Measurements from ENCODE around the gene HSPA4.

DNA sequence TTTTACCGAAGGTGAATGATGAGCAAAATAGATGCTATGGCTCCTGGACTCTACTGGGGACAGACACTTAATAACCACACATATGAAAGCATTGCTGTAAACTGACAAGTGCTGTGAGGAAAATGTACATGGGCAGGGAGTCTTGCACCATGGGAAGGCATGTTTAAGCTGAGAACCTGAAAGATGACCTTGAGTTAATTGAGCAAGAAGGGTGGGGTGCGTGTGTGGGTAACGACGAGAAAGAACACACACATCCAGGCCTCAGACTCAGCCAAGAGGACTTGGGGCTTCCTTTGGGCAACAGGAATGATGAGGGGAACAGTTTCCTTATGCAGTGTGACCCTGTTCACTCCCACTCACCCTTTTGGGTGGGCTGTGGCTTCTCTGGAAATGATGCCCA, 73.1 kb downstream of the HSPA4 start:
- TF ChIP-seq FOXM1 (CRISPR knock-in tag; IDR thresholded peaks at IDR 0.05) (no peak), ZNF207 (IDR thresholded peaks at IDR 0.05; ENCODE audit: borderline replicate concordance) (no peak), RBM39 (IDR thresholded peaks at IDR 0.05; ENCODE audit: low read depth, low read length, poor library complexity, severe bottlenecking) (no peak), SKI (IDR thresholded peaks at IDR 0.05; ENCODE audit: partially characterized antibody) (no peak), FOXP4 (CRISPR knock-in tag; IDR thresholded peaks at IDR 0.05) (no peak), ZSCAN5A (CRISPR knock-in tag; IDR thresholded peaks at IDR 0.05; ENCODE audit: borderline replicate concordance) (no peak)
- TF ChIP-seq, protein P1, sequence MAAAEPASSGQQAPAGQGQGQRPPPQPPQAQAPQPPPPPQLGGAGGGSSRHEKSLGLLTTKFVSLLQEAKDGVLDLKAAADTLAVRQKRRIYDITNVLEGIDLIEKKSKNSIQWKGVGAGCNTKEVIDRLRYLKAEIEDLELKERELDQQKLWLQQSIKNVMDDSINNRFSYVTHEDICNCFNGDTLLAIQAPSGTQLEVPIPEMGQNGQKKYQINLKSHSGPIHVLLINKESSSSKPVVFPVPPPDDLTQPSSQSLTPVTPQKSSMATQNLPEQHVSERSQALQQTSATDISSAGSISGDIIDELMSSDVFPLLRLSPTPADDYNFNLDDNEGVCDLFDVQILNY (CRISPR knock-in tag; conservative IDR thresholded peaks at IDR 0.05) = no peak
